ENCODE data around the gene BCAR1. TPM values are rescaled to one million over a fixed set of nuclear protein-coding genes. Genes with fewer than 3 reads are reported as not detected.

BCAR1 gene
- total RNA-seq, 4 donors from 2014 or later = 51.1 to 89.9 (median 71.3) TPM

GRCh38 chr16:75252946-75253911 is 1.8 kb upstream of the BCAR1 start:
- H3K9me3 ChIP-seq = no peaks in the 10 kb centered on the region
- no peak overlapping the region for H3K4me3 ChIP-seq (replicated peaks in 1 of 3)

GRCh38 chr16:75252049-75252864 is 833 bp upstream of the BCAR1 start:
- Histone ChIP-seq H3K27me3 (no peaks in the 10 kb centered on the region), H3K27ac (peak overlapping the region; percentile 69 to 79 (median 78)), H3K9me3 (no peaks in the 10 kb centered on the region), H3K4me1 (peaks cover 65 to 86% of the 10 kb centered on the region in 2 donors), H3K4me3 (replicated peaks in 1 of 3) (no peak overlapping the region), H3K36me3 (no peaks in the 10 kb centered on the region)
- intact Hi-C loops (cut with DNase I) = no loop called here
- 69 to 72% methylated on average over 23 to 24 of the region's 24 CpGs for WGBS, 2 donors
- TF ChIP-seq POLR2A (IDR thresholded peaks at IDR 0.05) = no peak
- no peak for DNase-seq

More at GRCh38 chr16:75252946-75253911, 1.8 kb upstream of the BCAR1 start:
- Histone ChIP-seq H3K36me3 (no peaks in the 10 kb centered on the region), H3K27ac (peak overlapping the region; percentile 69 to 79 (median 78)), H3K4me1 (peaks cover 73 to 86% of the 10 kb centered on the region in 2 donors), H3K27me3 (no peaks in the 10 kb centered on the region)
- TF ChIP-seq POLR2A (IDR thresholded peaks at IDR 0.05) = no peak
- TF ChIP-seq, protein P1, sequence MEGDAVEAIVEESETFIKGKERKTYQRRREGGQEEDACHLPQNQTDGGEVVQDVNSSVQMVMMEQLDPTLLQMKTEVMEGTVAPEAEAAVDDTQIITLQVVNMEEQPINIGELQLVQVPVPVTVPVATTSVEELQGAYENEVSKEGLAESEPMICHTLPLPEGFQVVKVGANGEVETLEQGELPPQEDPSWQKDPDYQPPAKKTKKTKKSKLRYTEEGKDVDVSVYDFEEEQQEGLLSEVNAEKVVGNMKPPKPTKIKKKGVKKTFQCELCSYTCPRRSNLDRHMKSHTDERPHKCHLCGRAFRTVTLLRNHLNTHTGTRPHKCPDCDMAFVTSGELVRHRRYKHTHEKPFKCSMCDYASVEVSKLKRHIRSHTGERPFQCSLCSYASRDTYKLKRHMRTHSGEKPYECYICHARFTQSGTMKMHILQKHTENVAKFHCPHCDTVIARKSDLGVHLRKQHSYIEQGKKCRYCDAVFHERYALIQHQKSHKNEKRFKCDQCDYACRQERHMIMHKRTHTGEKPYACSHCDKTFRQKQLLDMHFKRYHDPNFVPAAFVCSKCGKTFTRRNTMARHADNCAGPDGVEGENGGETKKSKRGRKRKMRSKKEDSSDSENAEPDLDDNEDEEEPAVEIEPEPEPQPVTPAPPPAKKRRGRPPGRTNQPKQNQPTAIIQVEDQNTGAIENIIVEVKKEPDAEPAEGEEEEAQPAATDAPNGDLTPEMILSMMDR (IDR thresholded peaks at IDR 0.05) = no peak
- intact Hi-C loops (cut with DNase I) = no loop called here
- peak; percentile 71 to 80 for DNase-seq
- WGBS, 2 donors = 42 to 46% methylated on average over 13 to 14 of the region's 15 CpGs

DNA sequence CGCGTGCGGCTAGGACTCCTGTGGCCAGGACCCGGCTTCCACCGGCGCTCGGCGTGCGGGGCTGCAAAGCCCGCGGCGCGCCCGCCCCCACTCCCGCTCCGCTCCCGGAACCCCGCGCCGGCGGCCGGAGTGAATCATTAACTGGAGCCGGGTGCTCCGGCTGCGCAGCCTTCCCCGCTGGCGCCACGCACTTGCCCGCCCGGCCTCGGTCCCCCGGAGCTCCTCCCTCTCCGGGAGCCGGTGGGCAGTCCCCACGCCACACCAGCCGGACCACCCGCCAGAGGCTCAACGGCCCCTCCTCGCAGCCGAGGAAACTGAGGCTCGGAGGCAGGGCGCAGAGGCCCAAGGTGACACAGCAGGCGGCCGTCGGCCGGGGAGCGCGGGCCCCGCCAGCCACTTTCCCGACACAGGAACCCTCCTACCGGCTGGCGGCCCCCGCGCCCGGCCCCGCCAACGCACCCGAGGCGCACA is 580 bp downstream of the BCAR1 start:
- Histone ChIP-seq H3K36me3 (no peaks in the 10 kb centered on the region), H3K4me3 (replicated peaks in 1 of 3) (peak overlapping the region; percentile 59 to 80 (median 71)), H3K27me3 (no peaks in the 10 kb centered on the region), H3K9me3 (no peaks in the 10 kb centered on the region), H3K27ac (peak overlapping the region; percentile 72 to 91 (median 90)), H3K4me1 (peaks cover 56 to 86% of the 10 kb centered on the region in 2 donors)
- intact Hi-C loops (cut with DNase I) = no loop called here
- 0% methylated on average over 5 to 10 of the region's 59 CpGs for WGBS, 2 donors
- DNase-seq = peak in 1 of 2 donors; percentile 50
- TF ChIP-seq, protein P1 (IDR thresholded peaks at IDR 0.05) = no peak
- TF ChIP-seq POLR2A (IDR thresholded peaks at IDR 0.05) = no peak

GRCh38 chr16:75250089-75250808 is 1.2 kb downstream of the BCAR1 start:
- no peaks in the 10 kb centered on the region for H3K27me3 ChIP-seq
- peaks cover 58 to 86% of the 10 kb centered on the region in 2 donors for H3K4me1 ChIP-seq
- H3K36me3 ChIP-seq = no peaks in the 10 kb centered on the region
- no peaks in the 10 kb centered on the region for H3K9me3 ChIP-seq
- 1 to 3% methylated on average over 26 to 29 of the region's 29 CpGs for WGBS, 2 donors
- peak; percentile 67 to 76 for DNase-seq
- TF ChIP-seq POLR2A (IDR thresholded peaks at IDR 0.05) = peak in 1 of 2 donors; percentile 5
- TF ChIP-seq, protein P1 (IDR thresholded peaks at IDR 0.05) = no peak
- H3K4me3 ChIP-seq (replicated peaks in 1 of 3) = peak overlapping the region; percentile 59 to 80 (median 71)
- H3K27ac ChIP-seq = peak overlapping the region; percentile 72 to 91 (median 90)
- intact Hi-C loops (cut with DNase I) = no loop called here

- WGBS, 2 donors = 53 to 61% methylated on average over 4 to 5 of the region's 5 CpGs
- Histone ChIP-seq H3K27ac (peak overlapping the region; percentile 72 to 91 (median 90)), H3K4me3 (replicated peaks in 1 of 3) (no peak overlapping the region), H3K27me3 (no peaks in the 10 kb centered on the region), H3K36me3 (no peaks in the 10 kb centered on the region), H3K9me3 (no peaks in the 10 kb centered on the region), H3K4me1 (peaks cover 66 to 86% of the 10 kb centered on the region in 2 donors)
- intact Hi-C loops (cut with DNase I) = no loop called here
- TF ChIP-seq POLR2A (IDR thresholded peaks at IDR 0.05) = no peak
- TF ChIP-seq, protein P1 (IDR thresholded peaks at IDR 0.05) = no peak
- no peak for DNase-seq
These were observed 2.0 kb downstream of the BCAR1 start for GRCh38 chr16:75249441-75249840.
